K562 (cell line): ENCODE measurements around the gene KCNK1. TPM values are rescaled to one million over a fixed set of nuclear protein-coding genes. Genes with fewer than 3 reads are reported as not detected.
A peak's percentile ranks its signal among the peaks of the same experiment; 100 is the strongest.

Experiments used
- BDP1 ChIP-seq: IDR thresholded peaks from 3 replicates; pipeline ENCODE4 v1.6.1; 2011; ENCODE audit not compliant: insufficient read length, insufficient read depth
- C11orf30 ChIP-seq: fragments of 450-650 bp; IDR thresholded peaks from 2 replicates; pipeline ENCODE4 v1.6.1; 2016; ENCODE audit warnings: low read depth, mild to moderate bottlenecking
- CEBPZ ChIP-seq: fragments of 150-350 bp; IDR thresholded peaks from 2 replicates; pipeline ENCODE4 v1.6.1; 2014; ENCODE audit warnings: low read depth, mild to moderate bottlenecking, low read length, borderline replicate concordance
- CSDE1 ChIP-seq, 2 experiments: fragments of 450-650 bp; IDR thresholded peaks; 2 replicates each; pipeline ENCODE4 v1.6.1; 2016; ENCODE audit warnings: mild to moderate bottlenecking in 1 of 2
- CUX1 ChIP-seq: fragments of 200-800 bp; sonication (Bioruptor generic); IDR thresholded peaks from 2 replicates; pipeline ENCODE4 v1.6.1; 2016; ENCODE audit warnings: missing genetic modification characterization, missing compliant biosample characterization
- CXXC5 ChIP-seq: fragments of 250-450 bp; sonication (Bioruptor Pico); IDR thresholded peaks from 2 replicates; pipeline ENCODE4 v1.8.0; 2022; ENCODE audit warnings: inconsistent platforms, mild to moderate bottlenecking, moderate library complexity
- GABPB1 ChIP-seq: sonication (generic); formaldehyde crosslinking; IDR thresholded peaks from 2 replicates; pipeline ENCODE4 v1.8.0; 2022; ENCODE audit warnings: mild to moderate bottlenecking, missing genetic modification reagents
- HOXB6 ChIP-seq: fragments of 250-450 bp; sonication (Bioruptor Pico); IDR thresholded peaks from 2 replicates; pipeline ENCODE4 v1.5.1; 2022; ENCODE audit warnings: mild to moderate bottlenecking, borderline replicate concordance
- OTX1 ChIP-seq: fragments of 450-650 bp; formaldehyde crosslinking; IDR thresholded peaks from 2 replicates; pipeline ENCODE4 v1.4.0; 2022; ENCODE audit warnings: mild to moderate bottlenecking
- VEZF1 ChIP-seq: fragments of 200-800 bp; sonication (Bioruptor generic); IDR thresholded peaks from 2 replicates; pipeline ENCODE4 v1.6.1; 2017; ENCODE audit warnings: missing genetic modification characterization, missing compliant biosample characterization
- ZBTB1 ChIP-seq: sonication (generic); formaldehyde crosslinking; IDR thresholded peaks from 2 replicates; pipeline ENCODE4 v1.8.1; 2023; ENCODE audit warnings: missing genetic modification reagents, low read depth, mild to moderate bottlenecking, borderline replicate concordance
- ZNF175 ChIP-seq: fragments of 200-800 bp; sonication (Bioruptor generic); IDR thresholded peaks from 2 replicates; pipeline ENCODE4 v1.6.1; 2016; ENCODE audit warnings: low read depth, mild to moderate bottlenecking, missing genetic modification characterization, missing compliant biosample characterization
- ZNF717 ChIP-seq: fragments of 250-450 bp; sonication (Bioruptor Pico); IDR thresholded peaks from 2 replicates; pipeline ENCODE4 v1.5.0; 2021
- ZNF778 ChIP-seq: fragments of 450-650 bp; formaldehyde crosslinking; IDR thresholded peaks from 2 replicates; pipeline ENCODE4 v1.4.0; 2020; ENCODE audit warnings: mild to moderate bottlenecking, moderate library complexity
- polyA plus RNA-seq, 8 experiments: library from polyadenylated mRNA; depleted of rRNA in 4 of 8; stranded (reverse) in 5 of 8; unstranded in 3 of 8; fragments of >200 nt; fragmentation: Nextera tagmentation in 2 of 8; fragmentation: Illumina TruSeq in 1 of 8; extraction: Ambion mirVana in 2 of 8; extraction: Trizol in 1 of 8; gene quantifications; 2 replicates each; pipeline versions ENCODE4 v1.2.1 to v1.2.3, GENCODE V29; 2011 to 2014; ENCODE audit warnings: inconsistent platforms in 1 of 8, missing spikeins in 1 of 8
- total RNA-seq, 7 experiments: library from RNA; depleted of rRNA in 6 of 7; stranded (reverse); fragments of >200 nt in 6 of 7; fragmentation: Illumina TruSeq in 2 of 7; extraction: Trizol in 2 of 7; gene quantifications; 2 replicates each; pipeline versions ENCODE4 v1.2.1 to v1.2.3, GENCODE V29; 2011 to 2021; ENCODE audit warnings: low replicate concordance in 1 of 7
- TF ChIP-seq, protein P1 (sequence below), 2 experiments: fragments of 450-650 bp; conservative IDR thresholded peaks; 2 replicates each; pipeline ENCODE4 v1.6.1; 2017; ENCODE audit warnings: mild to moderate bottlenecking in 2 of 2, moderate library complexity in 2 of 2

The KCNK1 gene
- total and polyA plus RNA-seq, 9 of the 15 experiments (the other 6 are each of a cell fraction or from before 2014, with no cell fraction given): 3.1 to 22.7 (median 6.0) TPM

DNA sequence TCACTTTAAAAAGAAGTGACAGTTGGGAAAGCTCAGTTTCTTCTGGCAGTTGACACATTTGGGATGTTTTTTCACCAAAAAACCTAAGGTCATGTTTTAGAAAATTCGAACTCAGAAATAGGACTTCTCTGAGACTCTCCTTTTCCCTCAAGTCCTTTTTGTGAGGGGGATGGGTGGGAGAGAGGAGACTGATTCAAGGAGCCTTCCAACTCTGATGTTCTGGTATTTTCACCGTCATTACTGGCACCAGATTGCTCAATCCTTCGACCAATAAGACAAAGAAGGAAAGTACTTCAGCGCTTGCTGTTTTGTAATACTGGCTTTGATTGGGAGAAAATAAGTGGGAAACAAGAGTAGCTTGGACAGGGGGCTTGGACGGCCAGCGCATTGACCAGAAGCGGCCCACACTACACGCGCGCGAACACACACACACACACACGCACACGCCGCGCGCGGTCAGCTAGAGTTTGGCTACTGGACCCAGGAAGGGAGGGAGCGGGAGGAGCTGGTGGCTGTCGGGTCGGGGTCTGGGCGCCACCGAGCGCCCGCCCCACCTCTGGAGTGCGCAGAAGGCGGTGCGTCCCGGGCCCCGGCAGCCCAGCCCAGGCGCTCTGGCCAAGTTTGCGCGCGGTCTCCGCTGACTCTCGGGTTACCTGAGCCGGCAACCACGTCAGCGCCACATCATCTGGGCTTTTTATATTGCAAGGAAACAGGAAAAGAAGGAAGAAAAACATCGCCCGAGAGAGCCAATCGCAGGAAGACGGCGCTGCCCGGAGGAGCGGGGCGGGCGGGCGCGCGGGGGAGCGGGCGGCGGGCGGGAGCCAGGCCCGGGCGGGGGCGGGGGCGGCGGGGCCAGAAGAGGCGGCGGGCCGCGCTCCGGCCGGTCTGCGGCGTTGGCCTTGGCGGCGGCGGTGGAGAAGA, at the start of gene KCNK1 (continued):
- TF ChIP-seq CUX1 (CRISPR knock-in tag): no peak
- TF ChIP-seq ZBTB1 (CRISPR knock-in tag): no peak
- no peak; the same call in none of the 2 replicates for TF ChIP-seq CXXC5
- no peak for TF ChIP-seq C11orf30
- no peak for TF ChIP-seq CSDE1 (IDR thresholded peaks at IDR 0.05)
- TF ChIP-seq, protein P1, sequence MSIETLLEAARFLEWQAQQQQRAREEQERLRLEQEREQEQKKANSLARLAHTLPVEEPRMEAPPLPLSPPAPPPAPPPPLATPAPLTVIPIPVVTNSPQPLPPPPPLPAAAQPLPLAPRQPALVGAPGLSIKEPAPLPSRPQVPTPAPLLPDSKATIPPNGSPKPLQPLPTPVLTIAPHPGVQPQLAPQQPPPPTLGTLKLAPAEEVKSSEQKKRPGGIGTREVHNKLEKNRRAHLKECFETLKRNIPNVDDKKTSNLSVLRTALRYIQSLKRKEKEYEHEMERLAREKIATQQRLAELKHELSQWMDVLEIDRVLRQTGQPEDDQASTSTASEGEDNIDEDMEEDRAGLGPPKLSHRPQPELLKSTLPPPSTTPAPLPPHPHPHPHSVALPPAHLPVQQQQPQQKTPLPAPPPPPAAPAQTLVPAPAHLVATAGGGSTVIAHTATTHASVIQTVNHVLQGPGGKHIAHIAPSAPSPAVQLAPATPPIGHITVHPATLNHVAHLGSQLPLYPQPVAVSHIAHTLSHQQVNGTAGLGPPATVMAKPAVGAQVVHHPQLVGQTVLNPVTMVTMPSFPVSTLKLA (conservative IDR thresholded peaks at IDR 0.05): peak; percentile 26 to 47; a peak in 1 of 4 replicates
- no peak; the same call in none of the 2 replicates for TF ChIP-seq GABPB1 (CRISPR knock-in tag)
- TF ChIP-seq OTX1 (CRISPR knock-in tag): no peak
- no peak for TF ChIP-seq HOXB6
- TF ChIP-seq VEZF1 (CRISPR knock-in tag): peak; percentile 83
- TF ChIP-seq CEBPZ: no peak
- TF ChIP-seq ZNF717 (CRISPR knock-in tag): no peak
- no peak for TF ChIP-seq ZNF175
- no peak for TF ChIP-seq ZNF778 (CRISPR knock-in tag)
- TF ChIP-seq BDP1: no peak
